HUES6 (cell line): ENCODE results near the gene SPATS2.
A peak's percentile ranks its signal among the peaks of the same experiment; 100 is the strongest.

Source experiments
- H3K27ac ChIP-seq: 2 replicates; pipeline ENCODE4 v1.7.0; 2013; ENCODE audit warnings: low read depth, mild to moderate bottlenecking, low read length, inconsistent platforms
- H3K27me3 ChIP-seq: 2 replicates; pipeline ENCODE4 v1.6.1; 2013; ENCODE audit warnings: low read length; ENCODE audit not compliant: control insufficient read depth, insufficient read depth
- H3K36me3 ChIP-seq: 2 replicates; pipeline ENCODE4 v1.6.1; 2013; ENCODE audit warnings: low read length; ENCODE audit not compliant: control insufficient read depth, insufficient read depth
- H3K4me1 ChIP-seq: 2 replicates; pipeline ENCODE4 v1.6.1; 2013; ENCODE audit warnings: low read length; ENCODE audit not compliant: control insufficient read depth, insufficient read depth
- H3K4me3 ChIP-seq: 2 replicates; pipeline ENCODE4 v1.5.1; 2013; ENCODE audit warnings: low read depth, low read length
- H3K9ac ChIP-seq: one replicate; pipeline ENCODE4 v1.6.1; 2013; ENCODE audit warnings: mild to moderate bottlenecking, low read length
- H3K9me3 ChIP-seq: 2 replicates; pipeline ENCODE4 v1.6.1; 2013; ENCODE audit warnings: low read depth, low read length; ENCODE audit not compliant: control insufficient read depth, insufficient read depth

Gene SPATS2

GRCh38 chr12:49568442-49569162, 201.3 kb downstream of the SPATS2 start:
- peak overlapping the region; percentile 90 for H3K4me3 ChIP-seq
- peak overlapping the region; percentile 89; the same call in 1 of the 2 replicates for H3K27ac ChIP-seq
- no peaks in the 10 kb centered on the region for H3K27me3 ChIP-seq
- H3K36me3 ChIP-seq = peaks cover 25% of the 10 kb centered on the region
- peak overlapping the region; percentile 91 for H3K9ac ChIP-seq
- H3K4me1 ChIP-seq = 0 out of 2 replicates have a peak, but pooled peaks cover 3% of the 10 kb centered on the region
- no peaks in the 10 kb centered on the region; the same call in 1 of the 2 replicates for H3K9me3 ChIP-seq
